K562 (cell line): Measurements from ENCODE around the gene PCDHGA4. TPM values are rescaled to one million over a fixed set of nuclear protein-coding genes. Genes with fewer than 3 reads are reported as not detected.

Experiments
- ATAC-seq: fragments of 200-7000 bp; cut with Tn5 transposase; 3 replicates; pipeline ENCODE4 v1.9.1; 2020; ENCODE audit warnings: moderate library complexity
- BruUV-seq: library from RNA; stranded (reverse); fragments of 400-500 nt; replicated peaks from 2 replicates; lab custom pipeline; 2021; lab: Mats Ljungman, UMichigan
- CTCF ChIA-PET: fragments of 300-600 bp; formaldehyde crosslinking; extraction: SDS; loops from one replicate; lab custom pipeline; 2021; ENCODE audit warnings: low intra/inter-chr PET ratio; lab: Yijun Ruan, JAX
- POLR2A ChIA-PET: fragments of 300-600, 350-650 bp; sonication (Branson Sonifier 250); formaldehyde crosslinking; extraction: SDS; loops from one replicate; lab custom pipeline; 2021; ENCODE audit warnings: antibody characterized with exemption, inconsistent platforms; lab: Yijun Ruan, JAX
- DNase-seq, 4 experiments: peaks; one replicate each; pipeline versions ENCODE4 v3.0.0 to v3.0.0-alpha.2; 2011 to 2018; ENCODE audit warnings: low spot score in 3 of 4, mixed read lengths in 3 of 4; ENCODE audit errors: extremely low read depth in 1 of 4
- FAIRE-seq: peaks from 2 replicates; lab custom pipeline; 2011; peaks lifted over from hg19 to GRCh38; lab: Jason Lieb, UNC
- H2AFZ ChIP-seq: 2 replicates; pipeline ENCODE4 v1.6.0; 2011; ENCODE audit warnings: low read depth, low read length, control low read depth, inconsistent platforms
- H3K27ac ChIP-seq: fragments of 200-600 bp; 3 replicates; pipeline ENCODE4 v1.8.0; 2011; ENCODE audit warnings: low read depth, mild to moderate bottlenecking, control low read depth, inconsistent platforms, low read length, moderate library complexity, mixed read lengths; ENCODE audit errors: extremely low read depth
- H3K27me3 ChIP-seq, 2 experiments: fragments of 300-600 bp in 1 of 2; 2 replicates in 1 of 2; 3 replicates in 1 of 2; pipeline versions ENCODE4 v1.6.0 to v1.8.0; 2011; ENCODE audit warnings: inconsistent platforms in 2 of 2, low read length in 2 of 2, mild to moderate bottlenecking in 1 of 2, mixed read lengths in 1 of 2, moderate library complexity in 1 of 2; ENCODE audit not compliant: control insufficient read depth in 2 of 2, insufficient read depth in 2 of 2
- H3K36me3 ChIP-seq: fragments of 300-600 bp; 3 replicates; pipeline ENCODE4 v1.8.0; 2011; ENCODE audit warnings: mild to moderate bottlenecking, low read length, inconsistent platforms; ENCODE audit not compliant: control insufficient read depth, insufficient read depth
- H3K4me1 ChIP-seq, 2 experiments: fragments of 200-600 bp in 1 of 2; replicated peaks in 1 of 2; 2 replicates in 1 of 2; 3 replicates in 1 of 2; pipeline versions ENCODE4 v1.5.1 to v1.8.0; 2011; ENCODE audit warnings: inconsistent platforms in 2 of 2, low read length in 2 of 2, mild to moderate bottlenecking in 1 of 2, mixed read lengths in 1 of 2, moderate library complexity in 1 of 2; ENCODE audit not compliant: control insufficient read depth in 2 of 2, insufficient read depth in 2 of 2
- H3K4me2 ChIP-seq: 2 replicates; pipeline ENCODE4 v1.6.1; 2011; ENCODE audit warnings: low read length, control low read depth, inconsistent platforms, mixed read lengths; ENCODE audit not compliant: insufficient read depth
- H3K4me3 ChIP-seq: fragments of 200-600 bp; sonication (generic), shearing (Covaris generic); 2 replicates; pipeline ENCODE4 v1.5.1; 2016; ENCODE audit warnings: control low read depth, inconsistent platforms
- H3K79me2 ChIP-seq: fragments of 200-600 bp; 3 replicates; pipeline ENCODE4 v1.8.0; 2011; ENCODE audit warnings: low read length, inconsistent platforms; ENCODE audit not compliant: control insufficient read depth, insufficient read depth
- H3K9ac ChIP-seq, 2 experiments: 2 replicates each; pipeline versions ENCODE4 v1.6.0 to v1.6.1; 2011; ENCODE audit warnings: low read depth in 2 of 2, low read length in 2 of 2, control low read depth in 1 of 2, inconsistent platforms in 1 of 2, mild to moderate bottlenecking in 1 of 2, mixed read lengths in 1 of 2; ENCODE audit not compliant: insufficient read depth in 1 of 2
- H3K9me1 ChIP-seq: one replicate; pipeline ENCODE4 v1.6.0; 2011; ENCODE audit warnings: inconsistent platforms, mild to moderate bottlenecking, low read length, moderate library complexity; ENCODE audit not compliant: control insufficient read depth, insufficient read depth
- H3K9me3 ChIP-seq: replicated peaks from 2 replicates; pipeline ENCODE4 v1.5.1; 2011; ENCODE audit warnings: low read depth, low read length, inconsistent platforms; ENCODE audit not compliant: control insufficient read depth, insufficient read depth
- H4K20me1 ChIP-seq: replicated peaks from 2 replicates; pipeline ENCODE4 v1.6.1; 2011; ENCODE audit warnings: low read length, inconsistent platforms, mixed read lengths; ENCODE audit not compliant: control insufficient read depth, insufficient read depth
- FOXK1 ChIP-seq: sonication (generic); formaldehyde crosslinking; IDR thresholded peaks from 2 replicates; pipeline ENCODE4 v1.8.0; 2022; ENCODE audit warnings: missing genetic modification reagents, mild to moderate bottlenecking, borderline replicate concordance
- FOXK2 ChIP-seq, 2 experiments: fragments of 450-650 bp; IDR thresholded peaks in 1 of 2; conservative IDR thresholded peaks in 1 of 2; 2 replicates each; pipeline ENCODE4 v1.6.1; 2016; ENCODE audit warnings: low read depth in 2 of 2, mild to moderate bottlenecking in 1 of 2
- NEUROD1 ChIP-seq: fragments of 150-350 bp; IDR thresholded peaks from 2 replicates; pipeline ENCODE4 v1.6.1; 2014; ENCODE audit warnings: borderline replicate concordance, low read length, low read depth; ENCODE audit not compliant: partially characterized antibody
- RB1 ChIP-seq: fragments of 450-650 bp; IDR thresholded peaks from 2 replicates; pipeline ENCODE4 v1.6.1; 2017; ENCODE audit warnings: low read depth, mild to moderate bottlenecking
- ZNF12 ChIP-seq: sonication (generic); formaldehyde crosslinking; IDR thresholded peaks from 2 replicates; pipeline ENCODE4 v1.4.0; 2020; ENCODE audit warnings: mild to moderate bottlenecking, missing genetic modification reagents
- ZNF24 ChIP-seq: fragments of 450-650 bp; IDR thresholded peaks from 2 replicates; pipeline ENCODE4 v1.6.1; 2016
- WGBS: fragments of 100-300 bp; shearing (Covaris generic); methylation state at CpG from one replicate; pipeline ENCODE4 v1.1.6; 2016; ENCODE audit warnings: low coverage, mixed read lengths; ENCODE audit not compliant: insufficient coverage; ENCODE audit errors: missing lambda C conversion rate; 5-methylcytosine and 5-hydroxymethylcytosine counted together
- in situ Hi-C: fragments of 300-500 bp; cut with MboI; formaldehyde crosslinking; loops from 4 replicates; pipeline ENCODE4 v1.15.0; 2018; ENCODE audit warnings: inconsistent platforms, mixed read lengths
- intact Hi-C: fragments of 100-400 bp; cut with micrococcal nuclease; formaldehyde crosslinking; loops from 2 replicates; pipeline ENCODE4 v1.14.2; 2022
- polyA plus RNA-seq, 8 experiments: library from polyadenylated mRNA; depleted of rRNA in 4 of 8; stranded (reverse) in 5 of 8; unstranded in 3 of 8; fragments of >200 nt; fragmentation: Nextera tagmentation in 2 of 8; fragmentation: Illumina TruSeq in 1 of 8; extraction: Ambion mirVana in 2 of 8; extraction: Trizol in 1 of 8; gene quantifications; 2 replicates each; pipeline versions ENCODE4 v1.2.1 to v1.2.3, GENCODE V29; 2011 to 2014; ENCODE audit warnings: inconsistent platforms in 1 of 8, missing spikeins in 1 of 8
- total RNA-seq, 7 experiments: library from RNA; depleted of rRNA in 6 of 7; stranded (reverse); fragments of >200 nt in 6 of 7; fragmentation: Illumina TruSeq in 2 of 7; extraction: Trizol in 2 of 7; gene quantifications; 2 replicates each; pipeline versions ENCODE4 v1.2.1 to v1.2.3, GENCODE V29; 2011 to 2021; ENCODE audit warnings: low replicate concordance in 1 of 7
- TF ChIP-seq, protein P1 (sequence below): fragments of 250-450 bp; sonication (Bioruptor Pico); IDR thresholded peaks from 2 replicates; pipeline ENCODE4 v1.5.1; 2021; ENCODE audit warnings: mild to moderate bottlenecking

PCDHGA4 gene
- total and polyA plus RNA-seq, 9 of the 15 experiments (the other 6 are each of a cell fraction or from before 2014, with no cell fraction given), result 0.12 to 0.40 (median 0.36) TPM; not detected in 2

DNA sequence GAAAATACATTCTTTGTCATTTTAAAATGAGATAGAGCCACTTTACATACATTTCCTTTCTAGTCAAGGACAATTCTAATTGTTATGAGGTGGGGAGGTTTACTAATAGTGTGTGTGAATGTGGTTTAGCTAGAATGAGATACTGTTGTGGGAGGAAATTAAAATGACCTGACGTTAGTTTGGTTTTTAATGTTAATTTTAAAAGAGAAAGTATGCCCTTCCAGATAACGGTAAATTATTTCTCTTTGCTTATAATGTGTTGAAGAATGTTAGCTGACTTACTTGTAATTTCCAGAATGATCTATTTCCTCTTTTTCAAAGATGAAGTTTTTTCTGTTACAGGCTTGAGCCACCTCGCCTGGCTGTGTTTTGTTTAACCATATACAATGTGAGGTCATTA, 32.6 kb upstream of the PCDHGA4 start:
- 72% methylated on average over 3 of the region's 3 CpGs for WGBS
- H3K4me2 ChIP-seq, result no peak overlapping the region
- CTCF ChIA-PET, result interaction anchor here (0.6 kb wide), 1 partner anchor 316 kb away, joined by 3 read pairs; no protein-coding TSS in a partner anchor

More for the DNA sequence above, 32.6 kb upstream of the PCDHGA4 start:
- Histone ChIP-seq H2AFZ (no peak overlapping the region), H3K9me3 (peaks cover 22% of the 10 kb centered on the region), H4K20me1 (no peaks in the 10 kb centered on the region), H3K9me1 (no peaks in the 10 kb centered on the region), H3K4me3 (no peak overlapping the region), H3K27ac (no peak overlapping the region), H3K4me1 (peaks cover 0 to 9% of the 10 kb centered on the region in 2 experiments; a peak in 1 of 5 replicates), H3K27me3 (no peaks in the 10 kb centered on the region; a peak in 1 of 5 replicates), H3K79me2 (peaks cover 29% of the 10 kb centered on the region), H3K36me3 (peaks cover 23% of the 10 kb centered on the region), H3K9ac (no peak overlapping the region)
- no peak for ATAC-seq
- POLR2A ChIA-PET, result no interaction called here
- DNase-seq, result no peak
- in situ Hi-C loops (no loop called here), intact Hi-C loops (loop anchor here (10.0 kb wide), 1 partner anchor 107 kb away; the partner anchor contains the start of gene PCDHB13)
- FAIRE-seq, result no peak
- no peak for TF ChIP-seq NEUROD1
- TF ChIP-seq, protein P1, sequence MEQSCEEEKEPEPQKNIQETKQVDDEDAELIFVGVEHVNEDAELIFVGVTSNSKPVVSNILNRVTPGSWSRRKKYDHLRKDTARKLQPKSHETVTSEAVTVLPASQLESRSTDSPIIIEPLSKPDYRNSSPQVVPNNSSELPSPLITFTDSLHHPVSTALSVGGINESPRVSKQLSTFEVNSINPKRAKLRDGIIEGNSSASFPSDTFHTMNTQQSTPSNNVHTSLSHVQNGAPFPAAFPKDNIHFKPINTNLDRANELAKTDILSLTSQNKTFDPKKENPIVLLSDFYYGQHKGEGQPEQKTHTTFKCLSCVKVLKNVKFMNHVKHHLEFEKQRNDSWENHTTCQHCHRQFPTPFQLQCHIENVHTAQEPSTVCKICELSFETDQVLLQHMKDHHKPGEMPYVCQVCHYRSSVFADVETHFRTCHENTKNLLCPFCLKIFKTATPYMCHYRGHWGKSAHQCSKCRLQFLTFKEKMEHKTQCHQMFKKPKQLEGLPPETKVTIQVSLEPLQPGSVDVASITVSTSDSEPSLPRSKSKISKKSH, result no peak
- TF ChIP-seq ZNF24, result no peak
- TF ChIP-seq FOXK2 (conservative IDR thresholded peaks at IDR 0.05 in 1 of 2, IDR thresholded peaks at IDR 0.05 in 1 of 2; ENCODE audit: low read depth in 2 of 2), result no peak
- TF ChIP-seq ZNF12, result no peak
- no peak for TF ChIP-seq RB1
- no peak for TF ChIP-seq FOXK1 (CRISPR knock-in tag)
- no TSS peak for BruUV-seq
